ENCODE measurements around the gene C2orf76.

C2orf76 gene

GRCh38 chr2:119393971-119394748 is 27.5 kb upstream of the C2orf76 start:
- H3K9ac ChIP-seq (ENCODE audit: low read depth, low read length), result no peak overlapping the region
- H3K4me3 ChIP-seq (ENCODE audit: low read length), result no peak overlapping the region
- no peak overlapping the region for H3K27ac ChIP-seq (ENCODE audit: low read length)
- H3K9me3 ChIP-seq (ENCODE audit: insufficient read depth, low read depth, low read length), result no peaks in the 10 kb centered on the region
- no peaks in the 10 kb centered on the region for H3K36me3 ChIP-seq (ENCODE audit: insufficient read depth, low read depth, low read length)
- peaks cover 4% of the 10 kb centered on the region; the same call in 1 of the 2 replicates for H3K4me1 ChIP-seq (ENCODE audit: insufficient read depth, low read length)
- H3K27me3 ChIP-seq (ENCODE audit: insufficient read depth, low read length), result no peaks in the 10 kb centered on the region

GRCh38 chr2:119389615-119390306 is 23.1 kb upstream of the C2orf76 start:
- Histone ChIP-seq H3K27ac (ENCODE audit: low read length) (no peak overlapping the region), H3K27me3 (ENCODE audit: insufficient read depth, low read length) (no peaks in the 10 kb centered on the region), H3K4me3 (ENCODE audit: low read length) (no peak overlapping the region), H3K9me3 (ENCODE audit: insufficient read depth, low read depth, low read length) (no peaks in the 10 kb centered on the region), H3K36me3 (ENCODE audit: insufficient read depth, low read depth, low read length) (no peaks in the 10 kb centered on the region), H3K4me1 (ENCODE audit: insufficient read depth, low read length) (peaks cover 4% of the 10 kb centered on the region; the same call in 1 of the 2 replicates), H3K9ac (ENCODE audit: low read depth, low read length) (no peak overlapping the region)

- Histone ChIP-seq H3K27me3 (ENCODE audit: insufficient read depth, low read length) (no peaks in the 10 kb centered on the region), H3K36me3 (ENCODE audit: insufficient read depth, low read depth, low read length) (no peaks in the 10 kb centered on the region), H3K4me3 (ENCODE audit: low read length) (no peak overlapping the region), H3K9me3 (ENCODE audit: insufficient read depth, low read depth, low read length) (no peaks in the 10 kb centered on the region), H3K4me1 (ENCODE audit: insufficient read depth, low read length) (peaks cover 4% of the 10 kb centered on the region; the same call in 1 of the 2 replicates), H3K9ac (ENCODE audit: low read depth, low read length) (no peak overlapping the region), H3K27ac (ENCODE audit: low read length) (no peak overlapping the region)
Observed at GRCh38 chr2:119387381-119388129, 20.9 kb upstream of the C2orf76 start.

- no peak overlapping the region for H3K9ac ChIP-seq (ENCODE audit: low read depth, low read length)
- H3K9me3 ChIP-seq (ENCODE audit: insufficient read depth, low read depth, low read length), result no peaks in the 10 kb centered on the region
- no peaks in the 10 kb centered on the region for H3K27me3 ChIP-seq (ENCODE audit: insufficient read depth, low read length)
- peaks cover 4% of the 10 kb centered on the region; the same call in 1 of the 2 replicates for H3K4me1 ChIP-seq (ENCODE audit: insufficient read depth, low read length)
- H3K36me3 ChIP-seq (ENCODE audit: insufficient read depth, low read depth, low read length), result no peaks in the 10 kb centered on the region
- H3K27ac ChIP-seq (ENCODE audit: low read length), result no peak overlapping the region
- no peak overlapping the region for H3K4me3 ChIP-seq (ENCODE audit: low read length)
Observed at GRCh38 chr2:119385466-119385865, 18.8 kb upstream of the C2orf76 start.

GRCh38 chr2:119384971-119385370 is 18.3 kb upstream of the C2orf76 start:
- H3K27me3 ChIP-seq (ENCODE audit: insufficient read depth, low read length), result no peaks in the 10 kb centered on the region
- H3K9me3 ChIP-seq (ENCODE audit: insufficient read depth, low read depth, low read length), result no peaks in the 10 kb centered on the region
- no peak overlapping the region for H3K27ac ChIP-seq (ENCODE audit: low read length)
- no peaks in the 10 kb centered on the region for H3K36me3 ChIP-seq (ENCODE audit: insufficient read depth, low read depth, low read length)
- peaks cover 4% of the 10 kb centered on the region; the same call in 1 of the 2 replicates for H3K4me1 ChIP-seq (ENCODE audit: insufficient read depth, low read length)
- H3K9ac ChIP-seq (ENCODE audit: low read depth, low read length), result no peak overlapping the region
- H3K4me3 ChIP-seq (ENCODE audit: low read length), result no peak overlapping the region

- no peak overlapping the region for H3K9ac ChIP-seq (ENCODE audit: low read depth, low read length)
- no peaks in the 10 kb centered on the region for H3K27me3 ChIP-seq (ENCODE audit: insufficient read depth, low read length)
- H3K27ac ChIP-seq (ENCODE audit: low read length), result no peak overlapping the region
- no peak overlapping the region for H3K4me3 ChIP-seq (ENCODE audit: low read length)
- no peaks in the 10 kb centered on the region for H3K9me3 ChIP-seq (ENCODE audit: insufficient read depth, low read depth, low read length)
- no peaks in the 10 kb centered on the region; the same call in 1 of the 2 replicates for H3K4me1 ChIP-seq (ENCODE audit: insufficient read depth, low read length)
- H3K36me3 ChIP-seq (ENCODE audit: insufficient read depth, low read depth, low read length), result no peaks in the 10 kb centered on the region
Observed at GRCh38 chr2:119383410-119384140, 16.9 kb upstream of the C2orf76 start.

- no peaks in the 10 kb centered on the region; the same call in 1 of the 2 replicates for H3K9me3 ChIP-seq (ENCODE audit: insufficient read depth, low read depth, low read length)
- peaks cover 2% of the 10 kb centered on the region for H3K36me3 ChIP-seq (ENCODE audit: insufficient read depth, low read depth, low read length)
- no peak overlapping the region for H3K9ac ChIP-seq (ENCODE audit: low read depth, low read length)
- no peaks in the 10 kb centered on the region for H3K27me3 ChIP-seq (ENCODE audit: insufficient read depth, low read length)
- no peak overlapping the region for H3K4me3 ChIP-seq (ENCODE audit: low read length)
- no peak overlapping the region for H3K27ac ChIP-seq (ENCODE audit: low read length)
- peaks cover 4% of the 10 kb centered on the region; the same call in 1 of the 2 replicates for H3K4me1 ChIP-seq (ENCODE audit: insufficient read depth, low read length)
Observed at GRCh38 chr2:119378566-119378965, 11.9 kb upstream of the C2orf76 start.

GRCh38 chr2:119377993-119378345 is 11.3 kb upstream of the C2orf76 start:
- Histone ChIP-seq H3K36me3 (ENCODE audit: insufficient read depth, low read depth, low read length) (peaks cover 8% of the 10 kb centered on the region), H3K9ac (ENCODE audit: low read depth, low read length) (no peak overlapping the region), H3K4me3 (ENCODE audit: low read length) (no peak overlapping the region), H3K9me3 (ENCODE audit: insufficient read depth, low read depth, low read length) (no peaks in the 10 kb centered on the region; the same call in 1 of the 2 replicates), H3K27me3 (ENCODE audit: insufficient read depth, low read length) (no peaks in the 10 kb centered on the region), H3K27ac (ENCODE audit: low read length) (no peak overlapping the region), H3K4me1 (ENCODE audit: insufficient read depth, low read length) (peaks cover 4% of the 10 kb centered on the region; the same call in 1 of the 2 replicates)

- H3K36me3 ChIP-seq (ENCODE audit: insufficient read depth, low read depth, low read length), result peaks cover 14% of the 10 kb centered on the region
- H3K9ac ChIP-seq (ENCODE audit: low read depth, low read length), result no peak overlapping the region
- no peaks in the 10 kb centered on the region; the same call in 1 of the 2 replicates for H3K9me3 ChIP-seq (ENCODE audit: insufficient read depth, low read depth, low read length)
- H3K27ac ChIP-seq (ENCODE audit: low read length), result no peak overlapping the region
- H3K27me3 ChIP-seq (ENCODE audit: insufficient read depth, low read length), result no peaks in the 10 kb centered on the region
- peaks cover 4% of the 10 kb centered on the region; the same call in 1 of the 2 replicates for H3K4me1 ChIP-seq (ENCODE audit: insufficient read depth, low read length)
- no peak overlapping the region for H3K4me3 ChIP-seq (ENCODE audit: low read length)
Observed at GRCh38 chr2:119377294-119377992, 10.8 kb upstream of the C2orf76 start.

GRCh38 chr2:119376810-119377209 is 10.2 kb upstream of the C2orf76 start:
- Histone ChIP-seq H3K27ac (ENCODE audit: low read length) (no peak overlapping the region), H3K27me3 (ENCODE audit: insufficient read depth, low read length) (no peaks in the 10 kb centered on the region)

More at GRCh38 chr2:119376810-119377209, 10.2 kb upstream of the C2orf76 start:
- Histone ChIP-seq H3K9me3 (ENCODE audit: insufficient read depth, low read depth, low read length) (no peaks in the 10 kb centered on the region; the same call in 1 of the 2 replicates), H3K9ac (ENCODE audit: low read depth, low read length) (no peak overlapping the region), H3K36me3 (ENCODE audit: insufficient read depth, low read depth, low read length) (peaks cover 20% of the 10 kb centered on the region), H3K4me3 (ENCODE audit: low read length) (no peak overlapping the region), H3K4me1 (ENCODE audit: insufficient read depth, low read length) (peaks cover 4% of the 10 kb centered on the region; the same call in 1 of the 2 replicates)
